Muscle of arm (tissue), 12 donors: ENCODE data around the gene ADGRL3. TPM values are rescaled to one million over a fixed set of nuclear protein-coding genes. Genes with fewer than 3 reads are reported as not detected.

Experiments used
- DNase-seq: peaks from one replicate; pipeline ENCODE4 v3.0.0-alpha.2; 2013
- polyA plus RNA-seq, 12 donors: library from polyadenylated mRNA; unstranded; fragments of 120-200 nt; gene quantifications; one replicate each; pipeline ENCODE4 v1.2.1, GENCODE V29; 2013; ENCODE audit not compliant: insufficient read length in 12 of 12

ADGRL3 gene
- polyA plus RNA-seq, 12 donors: 20.7 to 34.2 (median 24.4) TPM; not detected in 1

GRCh38 chr4:61276029-61276428, 75.9 kb downstream of the ADGRL3 start:
- DNase-seq: no peak

- no peak for DNase-seq
These were observed 77.9 kb downstream of the ADGRL3 start for GRCh38 chr4:61277785-61278760.

- DNase-seq: no peak
These were observed 92.2 kb downstream of the ADGRL3 start for GRCh38 chr4:61292322-61292721.

GRCh38 chr4:61293707-61294400, 93.7 kb downstream of the ADGRL3 start:
- DNase-seq: no peak

GRCh38 chr4:61294936-61295335, 94.8 kb downstream of the ADGRL3 start:
- DNase-seq: no peak

GRCh38 chr4:61296144-61296543, 96.0 kb downstream of the ADGRL3 start:
- no peak for DNase-seq

- no peak for DNase-seq
These were observed 98.1 kb downstream of the ADGRL3 start for GRCh38 chr4:61298178-61298740.

- DNase-seq: no peak
These were observed 99.2 kb downstream of the ADGRL3 start for GRCh38 chr4:61299316-61299715.

- DNase-seq: no peak
These were observed 100.2 kb downstream of the ADGRL3 start for GRCh38 chr4:61300266-61300844.

GRCh38 chr4:61301271-61301670, 101.1 kb downstream of the ADGRL3 start:
- peak; percentile 63 for DNase-seq

GRCh38 chr4:61308033-61308432, 107.9 kb downstream of the ADGRL3 start:
- DNase-seq: no peak

- no peak for DNase-seq
These were observed 109.5 kb downstream of the ADGRL3 start for GRCh38 chr4:61309616-61310015.

- no peak for DNase-seq
These were observed 112.4 kb downstream of the ADGRL3 start for GRCh38 chr4:61312526-61312925.

GRCh38 chr4:61318431-61318830, 118.3 kb downstream of the ADGRL3 start:
- DNase-seq: no peak

- no peak for DNase-seq
These were observed 119.0 kb downstream of the ADGRL3 start for GRCh38 chr4:61319156-61319555.

- no peak for DNase-seq
These were observed 120.0 kb downstream of the ADGRL3 start for GRCh38 chr4:61320154-61320553.

GRCh38 chr4:61320631-61321030, 120.5 kb downstream of the ADGRL3 start:
- no peak for DNase-seq

- no peak for DNase-seq
These were observed 132.6 kb downstream of the ADGRL3 start for GRCh38 chr4:61332693-61333092.

- DNase-seq: no peak
These were observed 133.4 kb downstream of the ADGRL3 start for GRCh38 chr4:61333490-61333889.

- DNase-seq: no peak
These were observed 135.2 kb downstream of the ADGRL3 start for GRCh38 chr4:61335241-61335763.

- no peak for DNase-seq
These were observed 136.4 kb downstream of the ADGRL3 start for GRCh38 chr4:61336488-61336887.

GRCh38 chr4:61336916-61337315, 136.8 kb downstream of the ADGRL3 start:
- DNase-seq: no peak
